Suppressor macrophage treated with lipopolysaccharide for 4 hours (primary cell): ENCODE data around the gene HMOX1.

ENCODE experiments used
- DNase-seq: peaks from one replicate; pipeline ENCODE4 v3.0.0-alpha.2; 2020

HMOX1 gene

GRCh38 chr22:35350539-35351503 lies 30.1 kb upstream of the HMOX1 start:
- DNase-seq, result peak; percentile 91

- DNase-seq, result peak; percentile 97
Measured at GRCh38 chr22:35352214-35353111, 28.4 kb upstream of the HMOX1 start.

GRCh38 chr22:35353318-35353717 lies 27.6 kb upstream of the HMOX1 start:
- peak; percentile 71 for DNase-seq

GRCh38 chr22:35354068-35354467 lies 26.8 kb upstream of the HMOX1 start:
- DNase-seq, result no peak

- DNase-seq, result no peak
Measured at GRCh38 chr22:35357883-35358621, 22.8 kb upstream of the HMOX1 start.

GRCh38 chr22:35359380-35360065 lies 21.4 kb upstream of the HMOX1 start:
- DNase-seq, result no peak

GRCh38 chr22:35361001-35361558 lies 19.8 kb upstream of the HMOX1 start:
- no peak for DNase-seq

GRCh38 chr22:35363566-35364086 lies 17.3 kb upstream of the HMOX1 start:
- no peak for DNase-seq

GRCh38 chr22:35364230-35364629 lies 16.7 kb upstream of the HMOX1 start:
- peak; percentile 90 for DNase-seq

GRCh38 chr22:35367331-35367886 lies 13.5 kb upstream of the HMOX1 start:
- DNase-seq, result peak; percentile 85

- no peak for DNase-seq
Measured at GRCh38 chr22:35368386-35368785, 12.5 kb upstream of the HMOX1 start.

- no peak for DNase-seq
Measured at GRCh38 chr22:35369996-35370395, 10.9 kb upstream of the HMOX1 start.

- DNase-seq, result no peak
Measured at GRCh38 chr22:35373781-35374180, 7.1 kb upstream of the HMOX1 start.

- peak; percentile 86 for DNase-seq
Measured at GRCh38 chr22:35375031-35375430, 5.9 kb upstream of the HMOX1 start.

- DNase-seq, result no peak
Measured at GRCh38 chr22:35375526-35375925, 5.4 kb upstream of the HMOX1 start.

GRCh38 chr22:35376728-35377472 lies 4.0 kb upstream of the HMOX1 start:
- peak; percentile 99 for DNase-seq

GRCh38 chr22:35377735-35378134 lies 3.2 kb upstream of the HMOX1 start:
- DNase-seq, result peak; percentile 66

- DNase-seq, result no peak
Measured at GRCh38 chr22:35378621-35379020, 2.3 kb upstream of the HMOX1 start.

GRCh38 chr22:35379146-35379993 lies 1.5 kb upstream of the HMOX1 start:
- DNase-seq, result no peak

- peak; percentile 49 for DNase-seq
Measured at GRCh38 chr22:35380013-35380412, 883 bp upstream of the HMOX1 start.
